GM12801 (cell line): ENCODE measurements around the gene INHBB.

Source experiments
- TF ChIP-seq, protein P1 (sequence below): IDR thresholded peaks from one replicate; pipeline ENCODE4 v1.5.1; 2011; ENCODE audit warnings: control low read depth; ENCODE audit not compliant: insufficient read length; ENCODE audit errors: extremely low read depth

The INHBB gene

DNA sequence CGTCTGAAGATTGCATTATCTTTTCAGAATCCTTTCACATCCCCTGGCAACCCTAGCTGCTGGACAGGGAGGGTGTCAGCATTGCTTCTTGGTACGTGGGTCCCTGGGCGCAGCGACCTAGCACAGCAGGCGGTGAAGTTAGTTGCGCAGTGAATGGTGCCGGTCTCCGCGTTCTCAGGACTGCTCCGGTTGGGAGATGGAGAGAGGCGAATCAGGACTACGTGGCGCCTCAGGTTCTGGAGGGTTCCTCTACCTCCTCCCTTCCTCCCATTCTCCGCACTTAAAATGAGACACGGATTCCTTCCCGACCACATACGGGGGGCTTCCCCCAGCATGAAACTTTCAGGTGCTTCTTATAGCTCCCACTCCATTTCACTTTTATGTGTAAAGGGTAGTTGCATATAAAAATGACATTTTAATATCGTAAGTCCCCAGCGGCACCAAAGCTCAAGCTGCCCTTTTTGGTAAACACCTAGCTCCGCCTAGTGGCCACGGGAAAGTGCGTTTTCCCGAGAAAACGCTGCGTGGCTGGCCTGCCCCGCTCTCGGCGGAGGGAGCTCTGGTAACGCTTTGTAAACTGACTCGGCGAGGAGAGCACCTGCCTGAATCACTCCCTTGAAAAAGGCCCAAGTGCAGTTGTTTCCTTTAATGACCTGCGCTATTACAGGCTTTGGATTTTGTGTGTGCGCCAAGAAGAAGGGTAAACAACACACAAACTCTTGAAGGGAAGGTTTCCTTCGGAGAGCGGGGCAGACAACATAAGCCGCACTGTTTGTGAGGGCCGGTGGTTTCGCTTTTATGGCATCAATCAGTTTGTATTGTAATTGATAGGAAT, 32.9 kb upstream of the INHBB start:
- TF ChIP-seq, protein P1, sequence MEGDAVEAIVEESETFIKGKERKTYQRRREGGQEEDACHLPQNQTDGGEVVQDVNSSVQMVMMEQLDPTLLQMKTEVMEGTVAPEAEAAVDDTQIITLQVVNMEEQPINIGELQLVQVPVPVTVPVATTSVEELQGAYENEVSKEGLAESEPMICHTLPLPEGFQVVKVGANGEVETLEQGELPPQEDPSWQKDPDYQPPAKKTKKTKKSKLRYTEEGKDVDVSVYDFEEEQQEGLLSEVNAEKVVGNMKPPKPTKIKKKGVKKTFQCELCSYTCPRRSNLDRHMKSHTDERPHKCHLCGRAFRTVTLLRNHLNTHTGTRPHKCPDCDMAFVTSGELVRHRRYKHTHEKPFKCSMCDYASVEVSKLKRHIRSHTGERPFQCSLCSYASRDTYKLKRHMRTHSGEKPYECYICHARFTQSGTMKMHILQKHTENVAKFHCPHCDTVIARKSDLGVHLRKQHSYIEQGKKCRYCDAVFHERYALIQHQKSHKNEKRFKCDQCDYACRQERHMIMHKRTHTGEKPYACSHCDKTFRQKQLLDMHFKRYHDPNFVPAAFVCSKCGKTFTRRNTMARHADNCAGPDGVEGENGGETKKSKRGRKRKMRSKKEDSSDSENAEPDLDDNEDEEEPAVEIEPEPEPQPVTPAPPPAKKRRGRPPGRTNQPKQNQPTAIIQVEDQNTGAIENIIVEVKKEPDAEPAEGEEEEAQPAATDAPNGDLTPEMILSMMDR, result peak; percentile 67

DNA sequence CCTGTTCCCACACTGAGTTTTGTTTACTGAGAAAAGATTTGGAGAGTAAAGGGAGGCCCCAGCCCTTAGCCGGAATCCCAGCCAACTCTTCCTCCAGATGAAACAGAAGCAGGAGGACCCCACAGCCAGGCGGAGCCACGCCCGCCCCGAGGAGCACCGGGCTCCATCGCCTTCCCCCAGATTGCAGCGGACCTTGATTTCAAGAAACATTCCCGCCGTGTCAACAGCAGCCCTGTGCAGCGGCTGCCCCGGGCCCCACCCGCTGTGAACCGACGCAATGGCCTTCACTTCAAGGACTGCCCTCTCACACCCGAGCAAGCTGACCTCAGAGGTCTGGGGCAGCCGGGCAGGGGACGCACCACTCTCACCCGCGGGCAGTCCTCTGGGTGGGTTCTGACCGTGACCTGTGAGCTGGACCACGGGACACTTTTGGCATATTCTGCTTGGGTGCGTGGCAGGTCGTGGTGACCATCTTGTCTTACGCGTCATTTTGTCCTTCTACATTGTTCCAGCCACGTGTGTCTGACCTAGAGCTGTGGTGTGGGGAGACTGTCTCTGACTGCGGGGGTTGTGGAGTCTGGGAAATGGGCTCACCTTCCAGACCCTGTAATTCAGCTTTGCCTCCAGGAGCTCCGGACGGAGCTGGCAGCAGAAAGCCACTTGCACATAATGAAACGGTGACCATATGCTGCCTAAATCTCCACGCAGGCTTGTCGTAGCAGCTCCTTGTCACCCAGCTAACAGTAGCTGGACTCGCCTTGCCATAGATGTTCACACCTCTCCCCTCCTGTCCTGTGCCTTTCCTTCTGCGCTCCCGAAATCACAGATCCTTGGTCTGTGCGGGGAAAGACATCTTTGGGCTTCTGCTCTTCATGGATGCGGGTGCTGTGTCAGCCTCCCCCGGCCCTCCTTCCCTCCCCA, 32.0 kb upstream of the INHBB start:
- TF ChIP-seq, protein P1, result no peak

DNA sequence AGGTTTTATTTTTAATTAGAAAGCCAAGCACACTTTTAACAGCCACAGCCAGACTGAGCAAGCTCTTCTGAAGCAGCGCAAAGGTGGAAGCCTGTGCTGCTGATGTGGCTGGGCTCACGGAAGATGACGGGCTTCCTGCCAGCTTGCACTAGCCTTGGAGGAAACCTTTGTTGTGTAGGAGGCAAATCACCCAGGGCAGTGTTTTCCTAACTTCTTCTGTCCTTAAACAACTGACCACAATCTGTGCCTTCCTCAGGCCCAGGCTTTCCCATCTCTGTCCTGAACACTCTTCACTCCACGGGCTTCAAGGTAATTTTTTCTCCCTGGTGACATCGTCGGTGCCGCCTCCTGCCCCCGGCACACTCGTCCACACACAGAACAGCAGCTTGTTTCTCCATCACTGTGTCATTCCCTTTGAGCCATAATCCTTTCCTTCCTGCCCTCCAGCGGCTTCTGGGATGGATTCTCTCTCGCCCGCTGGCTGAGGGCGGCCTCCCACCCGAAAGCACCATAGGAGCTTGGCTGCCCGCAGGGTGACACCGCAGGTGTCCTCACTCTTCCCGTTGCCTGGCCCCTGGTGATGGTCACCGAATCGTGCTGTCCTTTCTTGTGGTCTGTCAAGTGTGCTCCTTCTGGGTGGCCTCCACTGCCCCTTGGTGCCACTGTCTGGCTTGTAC, 31.1 kb upstream of the INHBB start:
- TF ChIP-seq, protein P1, result no peak

DNA sequence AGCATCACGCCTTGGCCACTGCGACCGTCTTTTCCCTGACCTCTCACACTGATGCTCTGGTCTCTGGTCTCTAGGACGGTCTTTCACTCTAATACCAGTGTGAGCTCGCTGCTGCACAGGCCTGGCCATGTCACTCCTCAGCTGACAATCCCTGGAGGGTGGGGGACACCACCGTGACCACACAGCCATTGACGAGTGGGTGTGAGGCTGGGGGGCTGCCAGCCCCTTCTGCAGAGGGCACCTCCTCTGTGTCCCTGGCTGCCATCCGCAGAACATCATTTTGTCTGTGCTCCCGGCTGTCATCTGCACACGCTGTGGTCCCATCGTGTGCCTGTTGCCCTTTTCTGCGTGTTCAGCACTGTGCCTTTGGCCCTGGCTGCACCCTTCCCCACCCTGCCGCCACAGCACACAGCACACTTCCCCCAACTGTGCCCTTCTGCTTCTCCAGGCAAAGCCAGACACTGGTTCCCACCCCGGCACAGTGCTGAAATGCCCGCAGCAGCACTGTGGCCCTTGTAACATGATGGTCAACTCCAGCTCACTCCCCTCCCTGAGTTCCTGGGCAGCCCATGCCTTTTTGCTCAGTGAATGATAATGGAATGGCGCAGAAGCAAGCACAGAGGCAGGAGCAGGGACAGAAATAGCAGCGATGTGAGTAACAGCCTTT, 30.4 kb upstream of the INHBB start:
- TF ChIP-seq, protein P1, result no peak

DNA sequence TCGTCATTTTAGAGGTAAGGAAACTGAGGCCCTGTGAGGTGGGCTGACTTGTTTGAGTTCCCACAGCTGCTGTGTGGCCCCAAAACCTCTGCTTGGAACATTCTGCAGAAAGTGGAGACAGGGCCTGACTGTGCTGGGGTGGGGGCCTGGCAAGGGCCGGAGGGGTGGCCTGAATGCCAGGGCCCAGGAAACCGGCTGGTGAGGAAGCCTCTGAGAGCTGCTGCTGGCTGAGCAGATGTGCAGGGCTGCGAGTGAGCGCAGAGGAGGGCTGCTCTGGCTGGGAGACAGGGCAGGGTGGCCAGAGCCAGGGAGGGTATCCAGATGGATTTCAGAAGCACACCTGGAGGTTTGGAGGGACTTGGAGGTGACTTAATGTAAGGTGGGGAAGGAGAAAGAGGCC, 29.9 kb upstream of the INHBB start:
- TF ChIP-seq, protein P1, result no peak

DNA sequence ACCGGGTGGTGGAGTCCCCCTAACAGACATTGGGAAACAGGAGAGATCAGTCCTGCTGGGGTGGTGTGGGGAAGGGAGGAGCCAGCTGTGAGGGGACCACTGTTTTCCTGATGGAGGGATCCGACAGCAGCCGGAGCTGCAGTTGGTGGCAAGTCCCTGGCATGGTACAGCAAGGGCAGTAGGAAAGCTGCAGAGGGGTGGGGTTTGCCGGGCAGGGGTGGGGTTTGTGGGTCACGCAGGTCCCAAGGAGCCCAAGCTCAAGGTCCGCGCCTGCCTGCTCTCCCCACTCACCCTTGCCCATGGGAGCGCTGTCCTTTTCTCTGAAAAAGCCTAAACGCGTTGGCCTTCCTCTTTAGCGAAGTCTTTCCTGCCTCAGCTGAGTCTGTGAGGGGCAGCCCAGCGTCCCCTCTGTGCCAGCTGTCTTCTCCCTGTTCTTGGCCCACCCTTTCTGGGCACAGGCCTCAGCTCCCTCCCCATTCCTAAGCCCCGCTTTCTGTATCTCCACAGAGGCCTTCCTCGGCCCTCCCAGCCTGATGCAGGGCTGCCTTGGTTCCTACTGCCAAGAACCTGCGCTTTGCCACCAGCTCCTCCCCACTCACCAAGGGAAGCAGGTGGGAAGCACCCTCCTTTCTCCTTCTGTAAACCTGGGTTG, 29.3 kb upstream of the INHBB start:
- TF ChIP-seq, protein P1, result no peak
